ENCODE data around the gene MYL3.

The MYL3 gene

DNA sequence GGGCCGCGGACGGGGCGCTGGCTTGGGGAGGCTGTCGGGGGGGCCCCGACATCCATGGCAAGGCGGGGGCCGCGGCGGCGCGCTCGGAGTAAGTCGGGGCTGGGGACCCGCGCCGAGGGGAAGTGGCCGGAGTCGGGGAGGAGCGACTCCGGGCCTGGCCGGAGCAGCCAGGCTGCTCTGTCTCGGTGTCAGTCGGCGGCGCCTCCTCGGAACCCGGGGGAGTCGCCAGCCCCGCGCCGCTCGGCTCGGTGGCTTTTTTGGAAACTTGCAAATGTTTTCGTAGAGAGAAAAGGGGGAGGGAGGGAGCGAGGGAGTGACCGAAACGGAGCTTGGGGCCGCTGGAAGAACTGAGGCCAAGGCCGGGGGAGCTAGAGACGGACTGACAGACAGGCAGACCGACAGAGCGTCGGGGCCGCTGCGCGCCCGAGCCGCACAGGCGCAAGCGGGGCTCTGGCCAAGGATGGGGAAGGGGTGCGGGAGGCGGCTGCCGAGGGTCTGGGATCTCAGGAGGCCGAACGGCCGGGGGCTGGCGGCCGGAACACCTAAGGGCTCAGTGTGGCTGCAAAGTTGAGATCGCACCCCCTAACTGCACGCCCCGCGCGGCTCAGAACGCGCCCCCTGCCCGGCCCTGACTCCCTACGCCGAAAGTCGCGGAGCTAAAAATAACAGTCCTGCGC, 19.3 kb upstream of the MYL3 start:
- DNase-seq: no peak

DNA sequence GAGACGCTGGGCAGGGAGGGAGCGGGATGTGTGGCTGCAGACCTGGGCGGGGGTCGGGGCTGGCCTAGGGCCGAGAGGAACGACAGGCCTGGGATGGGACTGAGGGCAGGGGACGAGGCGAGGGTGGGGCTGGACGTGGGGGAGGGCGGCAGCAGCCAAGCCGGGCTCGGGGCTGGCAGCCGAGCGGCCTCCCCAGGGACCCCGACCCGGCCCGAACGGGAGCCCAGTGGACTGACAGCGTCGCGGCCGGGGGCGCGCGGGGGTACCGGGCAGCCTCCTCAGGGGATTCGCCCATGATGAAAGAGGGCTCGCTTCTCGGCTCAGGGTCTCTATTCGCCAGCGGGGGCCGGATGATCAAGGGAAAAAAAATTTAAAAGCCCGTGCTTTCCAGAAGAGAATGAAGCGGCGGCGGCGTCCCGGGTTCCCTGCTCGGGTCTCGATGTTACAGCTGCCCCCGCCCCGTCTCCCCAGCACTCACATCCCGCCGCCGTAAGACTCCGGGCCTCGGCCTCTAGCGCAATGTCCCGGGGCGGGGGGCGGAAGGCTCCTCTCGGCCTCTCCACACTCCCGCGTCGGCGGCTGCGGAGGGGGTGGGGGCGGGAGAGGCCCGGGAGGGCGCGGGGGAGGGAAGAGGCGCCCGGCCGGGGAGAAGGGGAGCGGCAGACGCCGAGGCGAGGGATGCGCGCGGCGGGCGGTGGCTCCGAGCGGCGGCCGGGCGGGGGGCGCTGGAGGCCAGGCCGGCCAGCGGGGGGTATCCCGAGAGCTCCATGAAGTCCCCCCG, 18.5 kb upstream of the MYL3 start:
- DNase-seq: no peak

DNA sequence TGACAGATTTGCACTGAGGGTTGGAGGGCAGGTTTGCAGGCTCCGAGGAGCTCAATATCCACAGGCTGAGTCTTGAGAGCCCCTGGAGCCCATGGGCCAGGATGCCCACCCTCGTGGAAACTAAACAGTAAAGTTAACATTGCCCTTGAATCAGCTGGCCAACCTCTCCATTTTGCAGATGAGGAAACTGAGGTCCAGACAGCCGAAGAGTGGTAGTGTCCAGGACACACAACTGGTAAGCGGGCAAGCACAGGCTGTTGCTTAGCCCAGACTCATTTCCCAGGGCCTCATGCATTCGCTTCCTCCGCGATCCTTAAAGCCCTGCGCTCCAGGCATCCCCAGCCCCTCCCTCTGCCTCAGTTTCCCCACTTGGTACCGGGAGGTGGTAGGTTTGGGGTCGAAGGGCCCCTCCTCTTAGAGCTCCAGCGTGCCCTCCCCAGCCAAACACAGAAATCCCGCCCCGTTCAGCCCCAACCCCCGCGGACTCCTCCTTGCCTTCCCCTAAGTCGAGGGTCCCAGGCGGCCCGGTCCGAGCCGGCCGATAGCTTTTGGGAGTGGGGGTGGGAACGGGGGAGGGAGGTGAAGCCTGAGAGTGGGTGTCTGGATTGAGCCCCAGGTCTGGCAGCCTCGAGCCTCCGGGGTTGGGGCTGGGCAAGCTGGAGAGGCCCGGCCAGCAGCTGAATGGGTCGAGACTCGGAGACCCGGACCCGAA, 17.8 kb upstream of the MYL3 start:
- DNase-seq: no peak

DNA sequence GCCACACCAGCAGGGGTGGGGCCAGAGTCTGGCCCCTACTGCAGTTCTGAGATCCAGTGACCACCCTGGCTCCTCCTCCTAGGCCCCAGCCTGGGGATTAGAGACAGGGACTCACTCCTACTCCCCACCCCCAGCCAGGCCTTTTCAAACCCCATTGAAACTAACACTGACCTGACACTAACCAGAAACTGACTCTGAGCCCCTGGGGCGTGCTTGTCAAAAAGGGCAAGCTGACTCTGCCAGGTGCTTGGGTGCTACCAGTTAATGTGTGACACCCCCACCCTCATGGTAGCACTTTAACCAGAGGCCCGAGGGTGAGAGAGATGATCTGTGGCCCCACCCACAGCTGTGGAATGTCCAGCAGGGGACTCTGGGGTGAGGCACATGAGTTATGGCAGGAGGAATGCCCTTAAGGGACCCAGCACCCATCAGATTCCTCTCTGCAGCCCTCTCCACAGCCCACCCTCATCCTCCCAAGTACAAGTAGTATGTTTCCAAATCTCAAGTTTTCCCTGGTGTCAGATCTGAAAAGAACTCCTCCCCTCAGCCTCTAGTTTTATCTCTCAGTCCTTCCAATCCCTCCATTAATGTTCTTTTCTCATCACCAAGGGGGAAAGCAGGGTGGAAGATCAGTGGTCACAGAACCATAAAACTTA, 15.7 kb upstream of the MYL3 start:
- DNase-seq: no peak

DNA sequence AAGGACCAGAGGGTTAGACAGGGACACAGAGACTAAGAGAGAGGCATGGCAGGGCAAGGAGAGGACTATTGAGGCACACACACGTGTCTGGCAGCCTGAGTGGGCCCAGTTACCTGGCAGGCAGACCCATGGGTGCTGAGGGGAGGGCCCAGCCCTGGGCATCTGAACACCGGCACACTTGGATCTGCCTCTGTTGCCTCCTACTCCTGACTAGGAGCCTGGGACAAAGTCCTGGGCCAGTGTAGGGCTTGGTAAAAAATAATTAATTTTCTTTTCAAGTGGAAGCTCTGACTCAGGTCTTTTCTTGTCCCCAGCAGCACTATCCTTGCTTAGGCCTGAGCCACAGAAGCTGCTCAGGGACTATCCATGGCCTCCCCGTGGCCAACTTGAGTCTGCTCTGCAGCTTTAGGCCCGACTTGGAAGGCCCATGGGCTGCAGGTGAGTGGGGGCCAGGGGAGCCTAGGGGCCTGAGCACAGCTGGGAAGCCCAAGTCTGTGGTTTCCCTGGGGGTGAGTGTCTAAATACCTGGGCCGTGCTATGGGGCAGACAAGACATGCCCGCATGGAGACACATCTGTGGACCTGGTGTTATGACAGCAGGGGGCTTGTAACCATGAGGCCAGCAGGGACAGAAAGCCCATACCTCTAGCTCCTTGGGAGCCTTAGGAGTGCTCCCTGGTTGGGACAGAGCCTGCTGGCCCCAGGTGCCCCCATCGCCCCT, 14.3 kb upstream of the MYL3 start, which contains the start of gene PTH1R:
TSS of gene PTH1R (plus strand) at position 316 of the 720 bp plus-strand sequence. CDS start 5,839 bp downstream, outside the sequence.
- no peak for DNase-seq

DNA sequence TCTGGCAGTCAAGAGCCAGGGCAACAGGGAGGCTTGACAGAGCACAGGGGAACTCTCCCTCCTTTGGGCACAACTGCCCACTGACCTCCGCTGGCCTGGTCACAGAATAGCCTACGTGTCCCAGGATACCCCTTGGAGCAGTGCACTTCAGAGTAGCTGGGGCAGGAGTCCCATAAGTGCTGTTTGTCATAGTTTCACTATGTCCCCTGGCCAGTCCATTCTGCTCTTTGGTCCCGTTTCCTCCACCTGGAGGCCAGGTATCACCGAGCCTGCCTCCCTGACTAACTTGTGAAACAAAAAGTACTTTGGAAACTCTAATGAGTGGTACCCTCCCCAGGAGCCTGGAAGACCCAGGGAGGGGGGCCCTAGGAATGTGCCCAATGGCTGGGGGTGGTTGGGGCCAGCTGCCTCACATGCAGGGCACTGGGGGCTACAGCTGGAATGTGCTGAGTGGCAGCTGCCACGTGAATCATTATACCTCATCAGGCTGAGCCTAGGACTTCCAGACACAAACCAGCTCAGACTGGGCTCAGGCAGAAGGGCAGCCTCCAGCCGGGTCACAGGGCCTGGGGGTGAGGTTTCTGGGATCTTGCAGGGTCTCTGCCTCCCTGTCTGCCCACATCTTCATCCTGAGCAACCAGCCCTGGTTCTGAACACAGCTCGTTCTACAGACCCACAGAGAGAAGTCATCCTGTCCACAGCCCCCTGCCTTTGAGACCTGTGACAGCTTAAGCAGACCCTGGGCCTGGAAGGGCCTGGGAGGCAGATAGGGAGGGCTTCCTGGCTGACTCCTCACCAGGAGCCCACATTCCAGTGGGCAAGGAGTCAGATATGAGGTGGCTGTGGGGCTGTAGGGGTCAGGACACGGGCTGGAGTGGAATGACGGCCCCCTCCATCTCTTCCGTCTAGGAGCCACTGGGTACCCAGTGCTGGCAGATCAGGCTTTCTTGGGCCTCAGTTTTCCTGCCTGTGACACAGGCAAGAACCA, 13.4 kb upstream of the MYL3 start:
- no peak for DNase-seq

DNA sequence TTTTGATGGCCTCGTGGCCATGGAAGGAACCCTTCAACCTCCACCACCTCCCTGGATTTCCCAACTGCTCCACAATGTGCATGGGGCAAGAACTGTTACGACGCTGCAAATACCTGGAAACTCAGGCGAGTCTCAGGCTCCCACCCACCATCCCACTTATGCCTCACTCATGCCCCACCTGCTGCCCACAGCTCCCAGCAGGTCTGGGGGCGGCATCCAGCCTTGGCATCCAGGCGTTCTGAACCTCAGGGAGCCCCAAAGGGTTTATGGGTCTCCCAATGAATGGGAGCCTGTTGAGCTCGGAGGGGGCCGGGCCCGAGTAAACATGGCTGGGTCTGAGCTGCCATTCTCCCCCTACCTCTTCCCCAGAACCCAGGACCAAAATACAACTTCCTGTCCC, 12.3 kb upstream of the MYL3 start:
- no peak for DNase-seq

DNA sequence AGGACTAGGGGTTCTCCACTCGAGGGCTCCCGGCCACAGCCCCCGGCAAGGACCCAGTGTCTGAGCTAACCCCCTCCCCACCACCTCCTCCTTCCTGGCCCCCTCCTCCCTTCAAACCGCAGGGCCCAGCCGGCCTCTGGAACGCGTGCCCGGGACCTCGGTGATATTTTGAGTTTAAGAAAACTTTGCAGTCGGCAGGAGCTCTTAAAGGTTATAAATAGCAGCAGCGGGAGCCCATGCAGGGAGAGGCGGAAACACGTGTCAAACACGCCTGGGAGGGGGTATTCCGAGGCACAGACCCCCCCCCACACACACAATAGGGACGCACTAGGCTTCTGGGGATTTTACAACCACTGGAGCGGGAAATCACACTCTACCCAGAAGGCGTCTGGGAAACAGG, 11.2 kb upstream of the MYL3 start:
- no peak for DNase-seq

DNA sequence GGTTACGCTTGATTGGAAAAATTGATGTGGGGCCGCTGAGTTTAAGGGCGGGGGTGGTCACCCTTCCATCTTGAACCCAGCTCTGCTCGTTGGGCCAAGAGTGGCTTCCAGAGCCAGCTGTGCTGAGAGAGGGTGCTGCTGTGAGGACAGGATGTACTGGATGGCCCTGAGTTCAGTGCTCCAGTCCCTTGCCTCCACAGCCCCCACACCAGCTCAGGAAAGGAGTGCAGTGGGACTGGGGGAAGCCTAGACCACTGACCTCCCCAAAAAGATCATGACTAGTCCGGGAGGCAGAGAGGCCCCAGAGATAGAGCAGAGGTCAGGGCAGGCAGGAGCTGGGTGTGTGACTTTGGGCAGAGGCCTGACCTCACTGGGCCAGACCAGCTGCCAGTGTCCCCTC, 10.3 kb upstream of the MYL3 start:
- DNase-seq: no peak

DNA sequence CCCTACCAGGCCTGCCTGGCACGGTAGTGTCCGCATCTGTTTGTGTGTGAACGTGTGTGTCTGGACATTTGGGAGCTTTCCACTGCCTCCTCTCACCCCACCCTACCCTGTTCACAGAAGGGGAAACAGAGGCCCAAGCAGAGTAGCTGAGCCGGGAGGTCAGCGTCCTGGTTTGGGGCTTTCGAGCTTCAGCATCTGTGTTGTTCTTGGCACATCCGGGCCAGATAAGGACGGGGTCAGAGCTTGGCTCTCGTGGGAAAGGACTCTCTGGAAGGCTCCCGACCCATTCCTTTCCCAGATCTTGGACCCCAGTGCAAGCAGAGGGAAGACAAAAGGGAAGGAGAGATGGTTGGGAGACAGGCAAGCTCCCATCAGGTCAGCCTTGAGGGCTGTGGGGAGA, 8.0 kb upstream of the MYL3 start:
- DNase-seq: no peak

DNA sequence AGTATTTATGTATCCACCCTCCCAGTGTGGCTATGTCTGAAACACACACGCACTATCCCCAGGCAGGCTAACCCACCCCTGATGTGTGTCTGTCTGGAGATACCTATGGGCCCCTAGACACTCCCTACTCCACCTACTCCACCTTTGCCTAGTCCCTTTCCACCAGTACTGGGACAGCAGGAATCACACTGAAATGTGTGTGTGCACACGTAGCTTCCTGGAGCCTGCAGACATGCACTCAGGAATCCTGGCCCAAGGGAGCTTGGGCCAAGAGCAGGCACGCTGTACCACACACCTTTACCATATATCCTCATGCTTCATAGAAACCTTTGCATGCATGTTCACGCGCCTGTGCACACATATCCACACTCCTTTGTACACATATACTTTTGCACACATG, 7.4 kb upstream of the MYL3 start:
- no peak for DNase-seq

DNA sequence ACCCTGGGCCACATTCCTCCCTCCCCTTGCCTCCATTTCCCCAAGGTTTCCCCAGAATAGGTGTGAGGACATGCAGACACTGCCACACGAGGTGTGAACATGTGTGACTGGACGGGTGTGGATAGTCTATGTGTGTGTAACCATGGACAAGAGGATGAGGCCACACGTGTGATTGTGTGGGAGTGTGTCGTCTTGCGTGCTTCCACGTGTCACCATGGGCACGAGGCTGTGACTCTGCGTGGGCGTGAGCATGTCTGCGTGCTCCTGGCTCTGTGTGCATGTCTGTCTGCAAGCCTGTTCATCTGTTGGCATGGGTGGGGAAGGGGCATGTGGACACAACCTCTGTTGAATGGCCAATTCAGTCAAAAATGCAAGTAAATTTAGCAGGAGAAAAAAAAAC, 6.2 kb upstream of the MYL3 start:
- no peak for DNase-seq

DNA sequence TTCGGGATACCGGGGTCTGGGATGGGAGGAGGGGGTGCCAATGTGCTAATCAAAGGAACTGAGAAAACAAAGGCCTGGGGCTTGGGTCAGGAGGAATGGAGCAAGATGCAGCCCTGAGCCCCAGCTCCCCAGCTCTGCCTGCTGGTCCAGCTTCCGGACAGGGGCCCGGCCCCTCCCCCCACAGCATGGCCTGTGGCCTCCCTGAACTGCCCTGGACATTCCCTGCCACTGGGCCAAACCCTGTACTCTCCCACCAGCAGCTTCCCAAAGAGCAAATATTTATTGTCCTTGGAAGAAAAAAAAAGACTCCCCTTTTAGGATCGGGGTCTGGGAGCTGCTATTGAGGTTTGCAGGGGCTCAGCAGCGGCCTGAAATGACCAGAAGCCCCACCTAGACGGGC, 5.7 kb upstream of the MYL3 start:
- DNase-seq: no peak

DNA sequence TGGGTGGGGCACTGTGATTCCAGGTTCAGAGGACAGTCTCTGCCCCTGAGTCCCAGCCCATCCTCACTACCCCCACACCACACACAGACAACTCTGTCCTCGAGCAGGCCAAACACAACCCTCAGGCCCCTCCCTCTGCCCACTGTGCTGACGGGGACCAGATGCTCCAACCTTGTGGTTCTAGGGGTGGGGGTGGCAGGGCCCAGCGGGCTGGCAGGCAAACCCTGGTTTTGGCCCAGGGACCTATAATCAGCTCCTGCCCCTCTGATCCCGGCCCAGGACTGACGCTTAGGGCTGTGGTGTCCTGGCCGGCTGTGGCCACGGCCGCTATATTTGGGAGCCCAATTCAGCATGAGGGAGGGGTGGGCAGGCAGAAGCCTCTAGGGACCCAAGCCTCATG, 5.0 kb upstream of the MYL3 start:
- DNase-seq: no peak

DNA sequence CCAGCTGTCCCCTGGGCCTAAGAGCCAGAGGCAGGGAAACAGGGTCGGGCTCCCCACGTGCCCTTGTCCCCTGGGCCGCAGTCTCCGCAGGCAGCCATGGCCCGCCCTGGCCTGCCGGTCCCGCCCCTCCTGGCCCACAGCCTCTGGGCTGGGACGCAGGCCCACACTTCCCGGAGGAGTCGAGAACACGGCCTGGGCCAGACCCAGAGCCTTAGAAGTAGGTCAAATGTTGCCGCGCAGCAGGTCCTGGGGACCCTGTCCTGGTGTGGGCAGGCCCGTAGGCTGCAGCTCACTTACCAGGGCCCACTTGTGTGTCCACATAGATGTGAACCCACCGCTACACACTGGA, 4.3 kb upstream of the MYL3 start:
- DNase-seq: no peak

DNA sequence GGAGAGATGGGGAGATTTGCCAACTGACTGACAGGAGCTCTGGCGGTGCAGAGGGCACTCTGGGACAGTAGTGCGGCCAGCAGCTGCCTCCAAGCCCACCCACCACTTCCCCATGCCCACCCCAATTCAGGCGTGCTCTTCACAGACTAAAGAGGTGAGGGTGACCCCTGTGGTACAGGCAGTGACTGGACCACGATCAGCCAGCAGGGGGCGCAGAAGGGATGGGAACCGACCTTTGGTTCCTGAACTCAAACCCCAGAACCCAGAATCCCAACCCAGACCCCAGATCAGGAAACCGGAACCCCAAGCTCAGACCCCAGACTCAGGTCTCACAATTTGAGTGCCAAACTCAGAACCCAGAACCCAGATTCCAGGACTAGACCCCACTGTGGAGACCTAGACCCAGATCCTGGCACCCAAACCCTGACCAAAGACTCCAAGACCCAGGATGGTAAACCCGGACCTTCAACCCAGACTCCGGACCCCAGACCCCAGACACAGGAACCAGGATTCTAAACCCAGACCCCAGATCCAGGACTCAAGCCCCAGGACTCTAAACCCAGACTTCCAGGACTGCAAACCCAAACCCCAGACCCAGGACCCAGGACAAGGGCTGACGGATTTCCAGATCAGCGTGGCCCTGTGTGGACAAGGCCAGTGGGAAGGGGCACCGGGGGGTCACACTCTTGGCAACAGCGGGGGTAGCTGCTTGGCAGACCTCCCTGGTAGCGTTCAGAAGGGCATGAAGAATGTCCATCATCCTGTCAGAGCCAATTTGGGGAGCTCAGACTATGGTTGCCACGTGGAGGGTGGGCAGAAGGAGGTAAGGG, 3.7 kb upstream of the MYL3 start:
- DNase-seq: no peak

DNA sequence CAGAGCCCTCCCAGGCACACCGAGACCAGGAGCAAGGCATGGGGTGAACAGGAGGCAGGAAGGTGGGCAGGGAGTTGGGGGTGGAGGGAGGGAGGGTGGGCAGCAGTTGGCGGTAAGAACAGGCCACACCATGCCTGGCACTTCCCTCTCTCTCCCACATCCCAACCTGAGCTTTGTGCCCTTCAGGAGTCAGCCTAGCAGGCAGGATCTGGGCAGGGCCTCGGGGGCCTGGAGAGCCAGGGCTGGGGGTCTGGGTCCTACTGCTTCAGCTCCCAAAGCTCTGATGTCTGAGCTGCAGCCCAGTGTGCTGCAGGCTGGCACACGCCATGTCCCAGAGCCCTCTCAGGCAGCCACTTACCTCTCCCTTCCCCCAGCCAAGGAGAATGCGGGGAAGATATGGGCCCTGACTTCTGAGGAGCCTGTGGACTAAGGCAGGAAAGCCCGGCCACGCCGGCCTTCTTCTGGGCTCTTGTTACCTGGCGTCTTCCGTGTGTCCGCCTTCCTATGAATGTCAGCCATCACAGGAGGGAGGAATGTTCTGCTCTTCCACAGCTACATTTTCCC, 2.9 kb upstream of the MYL3 start:
- no peak for DNase-seq

DNA sequence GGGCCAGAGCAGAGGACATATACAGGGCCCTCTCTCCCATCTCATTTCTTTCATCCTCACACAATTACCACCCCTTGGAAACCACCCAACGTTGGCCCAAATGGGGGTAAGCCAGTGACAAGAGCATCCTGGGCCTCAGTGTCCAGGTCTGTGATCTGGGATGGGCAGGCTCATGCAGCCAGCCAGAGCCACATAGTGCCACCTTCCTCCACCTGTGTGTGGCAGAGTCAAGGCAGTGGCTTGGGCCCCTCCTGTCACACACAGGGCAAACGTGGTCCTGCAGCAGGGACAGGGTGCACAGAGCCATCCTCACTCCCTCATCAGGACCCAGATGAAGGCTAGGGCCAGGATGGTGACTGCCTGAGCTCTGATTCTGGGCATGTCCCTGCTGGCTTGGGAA, 2.3 kb upstream of the MYL3 start:
- no peak for DNase-seq

DNA sequence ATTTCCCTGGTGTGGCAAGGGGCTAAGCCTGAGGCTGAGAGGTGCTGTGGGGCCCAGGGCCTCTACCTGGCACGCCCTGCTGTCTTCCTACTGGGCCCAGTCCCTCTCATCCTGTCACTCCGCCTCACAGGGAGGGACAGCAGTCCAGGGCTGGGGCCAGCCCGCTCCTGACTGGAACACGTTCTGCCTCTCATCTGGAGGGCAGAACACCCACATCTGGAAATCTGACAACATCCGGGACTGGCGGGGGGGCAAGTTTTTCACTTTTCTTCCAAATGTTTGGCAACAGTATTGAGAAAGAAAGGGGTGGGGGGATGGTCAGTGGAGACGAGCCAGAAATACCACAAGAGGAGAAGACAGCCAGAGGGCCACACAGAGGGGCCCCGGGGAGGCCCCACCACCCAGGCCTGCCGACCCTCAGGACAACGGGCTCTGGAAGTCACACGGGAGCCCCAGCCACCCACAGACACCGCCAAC, 1.8 kb upstream of the MYL3 start:
- no peak for DNase-seq

Measured in GF-D8 (cell line).